DND-41 (cell line): ENCODE measurements around the gene SPRN.

ENCODE experiments used
- EZH2 ChIP-seq: IDR thresholded peaks from 3 replicates; pipeline ENCODE4 v1.6.1; 2012; ENCODE audit warnings: borderline replicate concordance, low read depth, mild to moderate bottlenecking, moderate library complexity, low read length, inconsistent platforms; ENCODE audit not compliant: severe bottlenecking
- TF ChIP-seq, protein P1 (sequence below): IDR thresholded peaks from 2 replicates; pipeline ENCODE4 v1.5.1; 2012; ENCODE audit warnings: borderline replicate concordance, low read length, moderate library complexity, mild to moderate bottlenecking; ENCODE audit not compliant: poor library complexity, severe bottlenecking; ENCODE audit errors: extremely low read depth

DNA sequence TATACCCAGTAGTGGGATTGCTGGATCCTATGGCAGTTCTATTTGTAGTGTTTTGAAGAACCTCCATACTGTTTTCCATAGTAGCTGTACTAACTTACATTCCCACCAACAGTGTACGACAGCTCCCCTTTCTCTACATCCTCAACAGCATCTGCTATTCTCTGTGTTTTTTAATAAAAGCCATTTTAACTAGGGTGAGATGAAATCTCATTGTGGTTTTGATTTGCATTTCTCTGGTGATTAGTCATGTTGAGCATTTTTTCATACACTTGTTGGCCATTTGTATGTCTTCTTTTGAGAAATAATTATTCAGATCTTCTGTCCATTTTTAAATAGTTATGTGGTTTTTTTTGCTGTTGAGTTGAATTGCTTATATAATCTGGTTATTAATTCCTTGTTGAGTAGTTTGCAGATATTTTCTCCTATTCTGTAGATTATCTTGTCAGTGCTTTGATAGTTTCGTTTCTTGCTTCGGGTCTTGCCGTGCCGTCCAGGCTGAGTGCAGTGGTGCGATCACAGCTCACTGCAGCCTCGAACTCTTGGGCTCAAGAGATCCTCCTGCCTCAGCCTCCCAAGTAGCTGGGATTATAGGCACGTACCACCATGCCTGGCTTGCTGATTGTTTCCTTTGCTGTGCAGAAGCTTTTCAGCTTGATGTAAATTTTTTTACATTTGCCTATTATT lies 18.4 kb downstream of the SPRN start:
- TF ChIP-seq, protein P1, sequence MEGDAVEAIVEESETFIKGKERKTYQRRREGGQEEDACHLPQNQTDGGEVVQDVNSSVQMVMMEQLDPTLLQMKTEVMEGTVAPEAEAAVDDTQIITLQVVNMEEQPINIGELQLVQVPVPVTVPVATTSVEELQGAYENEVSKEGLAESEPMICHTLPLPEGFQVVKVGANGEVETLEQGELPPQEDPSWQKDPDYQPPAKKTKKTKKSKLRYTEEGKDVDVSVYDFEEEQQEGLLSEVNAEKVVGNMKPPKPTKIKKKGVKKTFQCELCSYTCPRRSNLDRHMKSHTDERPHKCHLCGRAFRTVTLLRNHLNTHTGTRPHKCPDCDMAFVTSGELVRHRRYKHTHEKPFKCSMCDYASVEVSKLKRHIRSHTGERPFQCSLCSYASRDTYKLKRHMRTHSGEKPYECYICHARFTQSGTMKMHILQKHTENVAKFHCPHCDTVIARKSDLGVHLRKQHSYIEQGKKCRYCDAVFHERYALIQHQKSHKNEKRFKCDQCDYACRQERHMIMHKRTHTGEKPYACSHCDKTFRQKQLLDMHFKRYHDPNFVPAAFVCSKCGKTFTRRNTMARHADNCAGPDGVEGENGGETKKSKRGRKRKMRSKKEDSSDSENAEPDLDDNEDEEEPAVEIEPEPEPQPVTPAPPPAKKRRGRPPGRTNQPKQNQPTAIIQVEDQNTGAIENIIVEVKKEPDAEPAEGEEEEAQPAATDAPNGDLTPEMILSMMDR = no peak
- no peak for TF ChIP-seq EZH2
